Progenitor cell of endocrine pancreas (in vitro differentiated cells): ENCODE results near the gene FADS6. TPM values are rescaled to one million over a fixed set of nuclear protein-coding genes. Genes with fewer than 3 reads are reported as not detected.
"Not testable (repeated sequence)": the region's sequence is repeated elsewhere in the genome, so short reads cannot be mapped to it uniquely, and the experiment has no call there.

Experiments
- DNase-seq: peaks from one replicate; pipeline ENCODE4 v3.0.0; 2021; ENCODE audit warnings: low spot score; ENCODE audit not compliant: unreplicated experiment
- H3K27ac Mint-ChIP-seq: 2 replicates; pipeline ENCODE4 v1.8.0; 2021; ENCODE audit warnings: mild to moderate bottlenecking, moderate library complexity, mixed read lengths
- H3K27me3 Mint-ChIP-seq: 2 replicates; pipeline ENCODE4 v1.8.0; 2021; ENCODE audit warnings: mixed read lengths
- H3K36me3 Mint-ChIP-seq: 2 replicates; pipeline ENCODE4 v1.8.0; 2022; ENCODE audit warnings: mixed read lengths; ENCODE audit not compliant: insufficient read depth
- H3K4me1 Mint-ChIP-seq: 2 replicates; pipeline ENCODE4 v1.8.0; 2021; ENCODE audit warnings: low read depth, mixed read lengths
- H3K4me3 Mint-ChIP-seq: 2 replicates; pipeline ENCODE4 v1.8.0; 2021; ENCODE audit warnings: low read depth, mild to moderate bottlenecking, moderate library complexity, mixed read lengths
- H3K9me3 Mint-ChIP-seq: 2 replicates; pipeline ENCODE4 v1.8.0; 2021; ENCODE audit warnings: low read depth, mixed read lengths
- total RNA-seq: library from RNA; stranded (reverse); gene quantifications from 2 replicates; pipeline ENCODE4 v1.2.1, GENCODE V29; 2021
- TF ChIP-seq, protein P1 (sequence below): fragments of 200-600 bp; sonication (generic); IDR thresholded peaks from one replicate; pipeline ENCODE4 v1.5.0; 2021; ENCODE audit warnings: antibody characterized with exemption, mild to moderate bottlenecking; ENCODE audit not compliant: unreplicated experiment

FADS6 gene
- total RNA-seq, 1 donor from 2014 or later = 0.14 TPM

DNA sequence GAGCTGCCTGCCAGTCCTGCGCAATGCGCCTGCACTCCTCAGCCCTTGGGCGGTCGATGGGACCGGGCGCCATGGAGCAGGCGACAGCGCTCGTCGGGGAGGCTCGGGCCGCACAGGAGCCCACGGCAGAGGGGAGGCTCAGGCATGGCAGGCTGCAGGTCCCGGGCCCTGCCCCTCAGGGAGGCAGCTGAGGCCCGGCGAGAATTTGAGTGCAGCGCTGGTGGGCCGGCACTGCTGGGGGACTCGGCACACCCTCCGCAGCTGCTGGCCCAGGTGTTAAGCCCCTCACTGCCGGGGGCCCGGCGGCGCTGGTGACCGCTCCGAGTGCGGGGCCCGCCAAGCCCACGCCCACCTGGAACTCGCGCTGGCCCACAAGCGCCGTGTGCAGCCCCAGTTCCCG is 13.6 kb upstream of the FADS6 start:
- TF ChIP-seq, protein P1, sequence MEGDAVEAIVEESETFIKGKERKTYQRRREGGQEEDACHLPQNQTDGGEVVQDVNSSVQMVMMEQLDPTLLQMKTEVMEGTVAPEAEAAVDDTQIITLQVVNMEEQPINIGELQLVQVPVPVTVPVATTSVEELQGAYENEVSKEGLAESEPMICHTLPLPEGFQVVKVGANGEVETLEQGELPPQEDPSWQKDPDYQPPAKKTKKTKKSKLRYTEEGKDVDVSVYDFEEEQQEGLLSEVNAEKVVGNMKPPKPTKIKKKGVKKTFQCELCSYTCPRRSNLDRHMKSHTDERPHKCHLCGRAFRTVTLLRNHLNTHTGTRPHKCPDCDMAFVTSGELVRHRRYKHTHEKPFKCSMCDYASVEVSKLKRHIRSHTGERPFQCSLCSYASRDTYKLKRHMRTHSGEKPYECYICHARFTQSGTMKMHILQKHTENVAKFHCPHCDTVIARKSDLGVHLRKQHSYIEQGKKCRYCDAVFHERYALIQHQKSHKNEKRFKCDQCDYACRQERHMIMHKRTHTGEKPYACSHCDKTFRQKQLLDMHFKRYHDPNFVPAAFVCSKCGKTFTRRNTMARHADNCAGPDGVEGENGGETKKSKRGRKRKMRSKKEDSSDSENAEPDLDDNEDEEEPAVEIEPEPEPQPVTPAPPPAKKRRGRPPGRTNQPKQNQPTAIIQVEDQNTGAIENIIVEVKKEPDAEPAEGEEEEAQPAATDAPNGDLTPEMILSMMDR = no peak
- Mint-ChIP-seq H3K27ac (no peak overlapping the region), H3K4me3 (no peak overlapping the region), H3K27me3 (peaks cover 24% of the 10 kb centered on the region), H3K9me3 (no peaks in the 10 kb centered on the region), H3K4me1 (peaks cover 8% of the 10 kb centered on the region), H3K36me3 (no peaks in the 10 kb centered on the region)
- no peak for DNase-seq

DNA sequence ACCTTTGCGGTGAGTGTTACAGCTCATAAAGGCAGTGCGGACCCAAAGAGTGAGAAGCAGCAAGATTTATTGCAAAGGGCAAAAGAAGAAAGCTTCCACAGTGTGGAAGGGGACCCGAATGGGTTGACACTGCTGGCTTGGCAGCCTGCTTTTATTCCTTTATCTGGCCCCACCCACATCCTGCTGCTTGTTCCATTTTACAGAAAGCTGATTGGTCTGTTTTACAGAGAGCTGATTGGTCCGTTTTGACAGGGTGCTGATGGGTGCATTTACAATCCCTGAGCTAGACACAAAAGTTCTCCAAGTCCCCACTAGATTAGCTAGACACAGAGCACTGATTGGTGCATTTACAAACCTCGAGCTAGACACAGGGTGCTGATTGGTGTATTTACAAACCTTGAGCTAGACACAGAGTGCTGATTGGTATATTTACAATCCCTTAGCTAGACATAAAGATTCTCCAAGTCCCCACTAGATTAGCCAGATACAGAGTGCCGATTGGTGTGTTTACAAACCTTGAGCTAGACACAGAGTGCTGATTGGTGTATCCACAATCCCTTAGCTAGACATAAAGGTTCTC is 12.9 kb upstream of the FADS6 start:
- peaks cover 29% of the 10 kb centered on the region for H3K27me3 Mint-ChIP-seq
- H3K36me3 Mint-ChIP-seq, H3K27ac Mint-ChIP-seq, H3K9me3 Mint-ChIP-seq, DNase-seq, H3K4me1 Mint-ChIP-seq, H3K4me3 Mint-ChIP-seq: not testable (repeated sequence)

DNA sequence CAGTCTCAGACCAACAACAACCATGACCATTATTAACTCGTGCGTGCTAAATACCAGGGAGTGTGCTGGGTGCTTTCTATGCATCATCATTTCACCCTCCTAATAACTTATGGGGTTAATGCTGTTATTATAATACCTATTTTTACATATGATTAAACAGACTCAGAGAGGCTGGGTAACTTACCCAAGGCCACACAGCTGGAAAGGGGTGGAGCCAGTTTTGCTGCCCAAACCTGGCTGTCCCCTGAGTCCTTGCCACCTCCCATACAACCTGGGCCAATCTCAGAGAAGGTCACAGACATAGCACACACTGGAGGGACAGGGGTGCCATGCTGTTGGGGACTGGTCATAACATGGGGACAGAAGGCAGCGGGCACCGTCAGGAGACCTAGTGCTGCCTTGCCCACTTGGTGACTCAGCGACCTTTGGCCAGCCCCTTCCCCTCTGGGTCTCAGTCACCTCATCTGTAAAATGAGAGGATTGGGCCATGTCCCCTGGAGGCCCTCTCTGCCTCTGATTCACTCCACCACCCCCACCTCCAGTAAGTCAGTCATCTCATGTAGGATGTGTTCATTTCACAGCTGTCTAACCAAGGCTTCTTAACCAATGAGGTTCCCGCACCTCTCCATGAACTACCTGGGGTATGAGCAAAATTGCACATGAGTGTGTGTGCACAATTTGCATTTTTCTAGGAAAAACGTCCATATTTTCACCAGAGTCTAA is 11.4 kb upstream of the FADS6 start:
- peaks cover 8% of the 10 kb centered on the region for H3K4me1 Mint-ChIP-seq
- H3K4me3 Mint-ChIP-seq = no peak overlapping the region
- TF ChIP-seq, protein P1 = no peak
- no peak for DNase-seq
- no peak overlapping the region for H3K27ac Mint-ChIP-seq
- H3K9me3 Mint-ChIP-seq = no peaks in the 10 kb centered on the region
- peaks cover 32% of the 10 kb centered on the region for H3K27me3 Mint-ChIP-seq
- H3K36me3 Mint-ChIP-seq = no peaks in the 10 kb centered on the region

DNA sequence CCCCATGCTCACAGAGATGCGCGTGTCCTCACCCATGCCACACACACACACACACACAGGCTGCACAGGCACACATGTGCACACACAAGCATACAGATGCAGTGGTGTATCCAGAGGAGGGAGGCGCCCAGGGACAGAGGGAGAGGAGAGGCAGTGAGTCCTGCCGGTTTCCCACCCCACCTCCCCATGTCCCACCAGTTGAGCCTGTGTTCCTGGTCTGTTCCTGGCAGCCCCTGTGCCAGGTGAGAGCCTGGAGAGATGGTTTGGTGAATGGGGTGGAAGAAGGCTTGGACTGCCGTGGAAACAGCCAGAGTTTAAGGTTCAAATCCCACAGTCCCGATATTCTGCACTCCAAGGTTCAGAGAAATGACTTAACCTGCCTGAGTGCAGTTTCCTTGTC is 10.2 kb upstream of the FADS6 start:
- DNase-seq = no peak
- TF ChIP-seq, protein P1 = no peak

DNA sequence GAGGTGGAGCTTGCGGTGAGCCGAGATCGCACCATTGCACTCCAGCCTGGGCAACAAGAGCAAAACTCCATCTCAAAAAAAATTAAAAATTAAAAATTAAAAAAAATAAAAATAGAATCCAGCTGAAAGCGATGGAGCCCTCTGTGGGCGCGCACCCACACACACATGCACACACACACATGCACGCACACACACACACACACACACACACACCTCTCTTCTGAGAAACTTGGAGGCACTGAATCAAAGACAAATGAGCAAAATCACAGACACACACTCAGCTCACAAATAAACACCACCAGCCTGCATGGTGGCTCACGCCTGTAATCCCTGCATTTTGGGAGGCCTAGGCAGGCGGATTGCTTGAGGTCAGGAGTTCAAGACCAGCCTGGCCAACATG is 9.6 kb upstream of the FADS6 start:
- TF ChIP-seq, protein P1 = no peak
- Mint-ChIP-seq H3K9me3 (no peaks in the 10 kb centered on the region), H3K27ac (no peak overlapping the region), H3K27me3 (peaks cover 33% of the 10 kb centered on the region), H3K4me1 (peaks cover 2% of the 10 kb centered on the region), H3K36me3 (no peaks in the 10 kb centered on the region), H3K4me3 (no peak overlapping the region)
- no peak for DNase-seq

More for the DNA sequence above, 10.2 kb upstream of the FADS6 start:
- H3K27me3 Mint-ChIP-seq = peaks cover 30% of the 10 kb centered on the region
- H3K36me3 Mint-ChIP-seq = no peaks in the 10 kb centered on the region
- H3K9me3 Mint-ChIP-seq = no peaks in the 10 kb centered on the region
- peaks cover 8% of the 10 kb centered on the region for H3K4me1 Mint-ChIP-seq
- no peak overlapping the region for H3K27ac Mint-ChIP-seq
- H3K4me3 Mint-ChIP-seq = no peak overlapping the region
